NCI-H2227 treated with DMSO at 0.1 percent for 48 hours (cell line): ENCODE results near the gene UBAP1L.
"Not testable (repeated sequence)": the region's sequence is repeated elsewhere in the genome, so short reads cannot be mapped to it uniquely, and the experiment has no call there.

Source experiments
- DNase-seq: peaks from one replicate; lab custom pipeline; 2025; lab: John Stamatoyannopoulos, UW

UBAP1L gene

DNA sequence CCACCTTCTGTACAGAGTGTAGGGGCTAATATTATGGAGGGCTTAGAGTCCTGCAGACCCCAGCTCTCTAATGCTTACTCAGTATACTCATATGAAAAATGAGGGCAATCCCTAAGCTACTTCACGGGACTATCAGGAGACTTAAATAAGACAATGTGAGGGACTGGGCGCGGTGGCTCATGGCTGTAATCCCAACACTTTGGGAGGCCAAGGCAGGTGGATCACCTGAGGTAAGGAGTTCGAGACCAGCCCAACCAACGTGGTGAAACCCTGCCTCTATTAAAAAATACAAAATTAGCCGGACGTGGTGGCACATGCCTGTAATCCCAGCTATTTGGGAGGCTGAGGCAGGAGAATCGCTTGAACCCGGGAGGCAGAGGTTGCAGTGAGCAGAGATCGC is 15.2 kb downstream of the UBAP1L start:
- DNase-seq = not testable (repeated sequence)

GRCh38 chr15:65099336-65099735 is 15.7 kb downstream of the UBAP1L start:
- no peak for DNase-seq

GRCh38 chr15:65097651-65098263 is 17.2 kb downstream of the UBAP1L start:
- no peak for DNase-seq

- no peak for DNase-seq
Observed at GRCh38 chr15:65096481-65097385, 18.3 kb downstream of the UBAP1L start.

GRCh38 chr15:65095747-65096104 is 19.3 kb downstream of the UBAP1L start:
- DNase-seq = no peak

DNA sequence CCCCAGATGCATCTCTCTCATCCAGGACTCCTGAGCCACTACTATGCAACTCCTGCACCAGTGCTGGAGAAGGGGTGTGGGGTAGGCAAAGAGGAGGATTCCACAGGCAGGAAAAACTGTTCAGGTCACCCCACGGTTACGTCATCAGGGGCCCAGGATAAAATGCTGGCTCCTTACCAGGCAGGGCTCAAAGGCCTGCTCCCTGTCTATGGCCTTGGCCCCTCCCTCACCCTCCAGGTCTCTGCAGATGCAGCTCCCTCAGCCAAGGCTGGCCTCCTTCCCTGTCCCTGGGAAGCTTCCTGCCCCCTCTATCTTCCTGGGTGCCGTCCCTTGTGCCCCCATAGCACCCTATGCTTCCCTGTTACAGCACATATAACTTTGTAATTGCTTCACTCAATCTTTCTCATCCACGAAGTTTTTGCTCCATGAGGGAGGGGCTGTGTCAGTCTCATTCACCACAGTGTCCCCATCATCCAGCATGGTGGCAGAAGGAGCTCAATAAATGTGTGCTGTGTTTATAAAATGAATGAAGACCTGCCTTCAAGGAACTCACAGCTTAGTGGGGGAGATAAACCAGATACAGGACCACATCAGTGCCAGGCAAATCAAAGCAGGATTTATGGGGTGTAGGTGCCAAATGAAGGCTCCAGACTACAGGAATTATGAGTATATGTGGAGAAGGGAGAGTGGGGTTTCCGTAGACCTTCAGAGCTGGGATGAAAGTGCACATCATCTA is 19.8 kb downstream of the UBAP1L start:
- no peak for DNase-seq

GRCh38 chr15:65094294-65094995 is 20.6 kb downstream of the UBAP1L start:
- no peak for DNase-seq

DNA sequence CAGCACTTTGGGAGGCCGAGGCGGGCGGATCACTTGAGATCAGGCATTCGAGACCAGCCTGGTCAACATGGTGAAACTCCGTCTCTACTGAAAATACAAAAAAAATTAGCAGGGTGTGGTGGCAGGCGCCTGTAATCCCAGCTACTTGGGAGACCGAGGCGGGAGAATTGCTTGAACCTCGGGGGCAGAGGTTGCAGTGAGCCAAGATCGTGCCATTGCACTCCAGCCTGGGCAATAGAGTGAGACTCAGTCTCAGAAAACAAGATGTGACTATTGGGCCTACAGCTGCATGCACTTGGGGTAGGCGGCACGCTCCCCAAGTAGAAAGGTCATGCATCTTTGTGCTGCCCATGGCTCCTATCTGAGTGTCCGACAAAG is 21.2 kb downstream of the UBAP1L start:
- DNase-seq = not testable (repeated sequence)

GRCh38 chr15:65092911-65093792 is 21.8 kb downstream of the UBAP1L start:
- DNase-seq = no peak

DNA sequence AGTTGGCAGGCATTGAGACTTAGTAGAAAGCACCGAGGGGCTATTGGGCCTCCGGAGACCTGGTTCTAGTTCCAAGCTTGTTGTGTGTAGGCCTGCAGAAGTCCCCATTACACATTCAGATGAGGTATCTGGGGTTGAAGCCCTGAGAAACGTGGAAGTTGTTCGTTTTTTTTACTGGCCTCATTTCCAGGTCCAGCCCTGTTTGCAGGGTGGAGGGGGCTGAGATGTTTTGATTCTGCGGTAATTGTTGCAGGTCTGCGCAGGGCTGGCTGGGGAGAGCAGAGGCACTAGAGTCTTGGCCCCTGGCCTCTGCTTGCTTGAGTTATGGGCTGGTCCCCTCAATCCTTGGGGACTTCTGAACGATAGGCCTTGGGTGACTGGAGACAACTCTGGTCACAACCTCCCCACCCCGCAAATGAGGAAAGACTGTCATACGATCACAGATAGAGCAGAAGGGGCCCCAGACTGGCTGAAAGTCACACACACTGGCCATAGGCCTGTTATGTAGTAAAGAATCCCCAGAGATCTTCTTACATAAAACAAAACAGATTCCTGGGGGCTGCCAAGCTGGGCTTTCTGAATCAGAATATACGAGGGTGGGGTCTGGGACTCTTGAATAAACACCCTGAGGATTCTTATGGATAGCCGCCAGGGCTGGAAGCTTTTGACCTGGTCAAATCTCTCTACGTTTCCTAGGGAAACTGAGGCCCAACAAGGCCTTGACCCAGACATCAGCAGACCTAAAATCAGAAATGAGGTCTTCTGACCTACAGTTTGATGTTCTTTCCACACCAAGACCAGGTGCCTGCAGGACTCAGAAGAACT is 22.8 kb downstream of the UBAP1L start:
- DNase-seq = no peak

- no peak for DNase-seq
Observed at GRCh38 chr15:65089206-65089824, 25.7 kb downstream of the UBAP1L start.

GRCh38 chr15:65088643-65089021 is 26.4 kb downstream of the UBAP1L start:
- no peak for DNase-seq

- no peak for DNase-seq
Observed at GRCh38 chr15:65087873-65088642, 26.9 kb downstream of the UBAP1L start.

DNA sequence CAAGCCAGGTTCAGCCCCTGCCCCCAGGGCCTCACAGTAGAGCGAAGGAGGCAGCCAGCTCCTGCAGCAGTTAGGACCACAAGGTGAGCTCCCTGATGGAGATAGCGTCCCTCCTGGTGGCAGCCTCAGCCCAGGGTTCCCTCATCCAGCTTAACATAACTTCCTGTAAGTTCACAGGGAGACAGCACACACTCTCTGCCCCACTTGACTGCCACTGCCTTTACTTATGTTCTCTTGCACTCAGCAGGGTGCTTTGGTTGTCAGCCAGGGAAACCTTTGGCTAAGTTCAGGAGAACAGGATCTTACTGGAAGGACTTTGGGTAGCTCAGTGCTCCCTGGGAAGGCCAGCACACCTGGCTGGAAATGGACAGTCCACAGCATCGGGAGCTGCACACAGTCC is 27.6 kb downstream of the UBAP1L start:
- no peak for DNase-seq

GRCh38 chr15:65086680-65087111 is 28.3 kb downstream of the UBAP1L start:
- DNase-seq = no peak

DNA sequence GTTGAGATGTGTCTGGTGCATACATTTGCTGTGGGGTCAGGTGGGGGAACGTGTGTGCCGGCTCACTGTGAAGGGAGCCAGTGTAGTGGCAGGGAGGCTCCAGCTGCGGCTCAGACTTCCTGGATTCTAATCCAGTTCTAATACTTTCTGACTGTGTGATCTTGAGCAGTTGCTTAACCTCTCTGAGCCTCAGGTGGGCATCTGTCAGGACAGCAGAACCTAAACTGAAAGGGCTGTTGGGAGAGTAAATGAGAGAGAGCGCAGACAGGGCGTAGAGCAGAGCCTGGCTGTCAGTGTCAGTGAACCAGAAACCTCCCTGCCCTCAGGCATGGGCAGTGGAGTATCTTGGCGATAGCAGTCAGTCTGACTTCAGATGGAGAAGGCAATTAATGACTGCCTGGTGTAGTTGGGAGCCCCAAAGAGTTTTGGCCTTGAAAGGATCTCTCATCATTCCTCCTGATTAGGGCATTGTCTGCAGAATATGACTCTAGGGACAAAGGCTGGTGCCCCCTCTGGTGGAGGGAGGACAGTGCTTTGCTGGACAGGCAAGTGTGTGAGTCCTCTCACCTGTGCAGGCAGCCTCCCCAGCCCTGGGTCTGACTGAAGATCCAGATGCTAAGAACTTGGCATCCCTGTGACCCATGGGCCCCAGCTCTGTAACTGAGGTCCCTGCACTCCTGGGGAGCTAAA is 28.9 kb downstream of the UBAP1L start:
- no peak for DNase-seq

GRCh38 chr15:65085207-65085753 is 29.7 kb downstream of the UBAP1L start:
- no peak for DNase-seq

DNA sequence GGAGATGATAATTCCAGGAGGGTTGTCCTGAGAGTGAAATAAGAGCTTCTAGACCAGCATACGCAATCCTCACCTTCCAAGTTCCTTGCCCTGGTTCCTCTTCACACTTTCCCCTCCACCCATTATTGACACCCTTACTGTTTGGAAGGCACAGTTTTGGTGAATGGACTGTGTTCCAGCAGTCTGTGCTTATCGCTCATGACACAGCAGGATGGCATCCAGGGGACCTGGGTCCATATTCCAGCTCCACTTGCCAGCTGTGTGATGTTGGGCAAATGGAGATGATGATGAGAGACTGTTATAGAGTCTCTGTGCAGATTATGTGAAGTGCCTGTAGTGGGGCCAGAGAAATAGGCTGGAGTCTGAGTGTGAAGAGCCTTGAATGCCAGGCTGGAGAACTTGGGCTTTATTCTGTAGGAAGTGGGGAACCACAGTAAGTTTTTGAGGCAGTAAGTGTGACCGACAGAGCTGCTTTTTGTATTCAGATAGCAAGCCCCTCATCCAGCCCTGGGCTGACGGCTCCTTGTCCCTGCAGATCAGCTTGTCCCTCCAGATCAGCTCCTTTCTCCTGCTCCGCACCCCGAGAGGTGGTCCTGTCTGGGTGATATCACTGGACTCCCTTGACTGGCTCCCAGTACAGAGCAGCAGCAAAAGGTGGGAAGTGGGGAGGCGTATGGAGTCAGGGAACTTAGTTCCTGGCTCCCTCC is 30.3 kb downstream of the UBAP1L start:
- DNase-seq = no peak
